Activated CD4-positive, alpha-beta T cell treated with anti-CD3 and anti-CD28 coated beads, Interleukin-2, amount 50 U/mL, for 4 hours (primary cell): Measurements from ENCODE around the gene KCMF1.

Experiments
- DNase-seq, 2 experiments: peaks; one replicate each; pipeline ENCODE4 v3.0.0-alpha.2; 2020

The KCMF1 gene

GRCh38 chr2:85032621-85033020, 61.7 kb downstream of the KCMF1 start:
- no peak for DNase-seq

- no peak for DNase-seq
Observed at GRCh38 chr2:85033388-85033787, 62.4 kb downstream of the KCMF1 start.

GRCh38 chr2:85034158-85034557, 63.2 kb downstream of the KCMF1 start:
- no peak for DNase-seq

GRCh38 chr2:85037622-85038021, 66.7 kb downstream of the KCMF1 start:
- DNase-seq: no peak

- DNase-seq: no peak
Observed at GRCh38 chr2:85042330-85042729, 71.4 kb downstream of the KCMF1 start.

GRCh38 chr2:85048534-85048933, 77.6 kb downstream of the KCMF1 start:
- DNase-seq: no peak

GRCh38 chr2:85049236-85049635, 78.3 kb downstream of the KCMF1 start:
- DNase-seq: no peak

GRCh38 chr2:85053802-85054201, 82.8 kb downstream of the KCMF1 start:
- no peak for DNase-seq

- DNase-seq: no peak
Observed at GRCh38 chr2:85057226-85057962, 86.4 kb downstream of the KCMF1 start.

GRCh38 chr2:85061896-85062295, 90.9 kb downstream of the KCMF1 start:
- no peak for DNase-seq

- no peak for DNase-seq
Observed at GRCh38 chr2:85062565-85062964, 91.6 kb downstream of the KCMF1 start.

- no peak for DNase-seq
Observed at GRCh38 chr2:85063981-85064599, 93.1 kb downstream of the KCMF1 start.

- no peak for DNase-seq
Observed at GRCh38 chr2:85064927-85065577, 94.1 kb downstream of the KCMF1 start.

- DNase-seq: no peak
Observed at GRCh38 chr2:85066006-85066740, 95.2 kb downstream of the KCMF1 start.

GRCh38 chr2:85066874-85067351, 96.0 kb downstream of the KCMF1 start:
- peak in 1 of 2 experiments; percentile 16 for DNase-seq

- no peak for DNase-seq
Observed at GRCh38 chr2:85071096-85071495, 100.1 kb downstream of the KCMF1 start.

GRCh38 chr2:85073033-85073432, 102.1 kb downstream of the KCMF1 start:
- DNase-seq: no peak

- no peak for DNase-seq
Observed at GRCh38 chr2:85076618-85077274, 105.8 kb downstream of the KCMF1 start.

- DNase-seq: no peak
Observed at GRCh38 chr2:85077859-85078419, 107.0 kb downstream of the KCMF1 start.

GRCh38 chr2:85078536-85078935, 107.6 kb downstream of the KCMF1 start:
- DNase-seq: no peak

GRCh38 chr2:85083092-85083491, 112.1 kb downstream of the KCMF1 start:
- no peak for DNase-seq

- no peak for DNase-seq
Observed at GRCh38 chr2:85085563-85085962, 114.6 kb downstream of the KCMF1 start.
